GM18873 (cell line): Measurements from ENCODE around the gene STON2.
"Not testable (repeated sequence)": the region's sequence is repeated elsewhere in the genome, so short reads cannot be mapped to it uniquely, and the experiment has no call there.

Experiments
- ATAC-seq: cut with Tn5 transposase; IDR thresholded peaks from one replicate; pipeline ENCODE4 v1.9.1; 2021; ENCODE audit warnings: mild to moderate bottlenecking, moderate library complexity, moderate number of reproducible peaks; ENCODE audit not compliant: unreplicated experiment, low FRiP score

Gene STON2

GRCh38 chr14:81400202-81400678 lies at the start of gene STON2:
TSS of gene STON2 (minus strand) at chr14:81400324. CDS start at chr14:81398382, 1,942 bp downstream.
- no peak for ATAC-seq

GRCh38 chr14:81449576-81449975 lies 49.5 kb upstream of the STON2 start:
- no peak for ATAC-seq

- no peak for ATAC-seq
Measured at GRCh38 chr14:81449114-81449513, 49.0 kb upstream of the STON2 start.

- no peak for ATAC-seq
Measured at GRCh38 chr14:81447021-81447764, 47.1 kb upstream of the STON2 start.

GRCh38 chr14:81446279-81447007 lies 46.3 kb upstream of the STON2 start:
- ATAC-seq: no peak

- ATAC-seq: no peak
Measured at GRCh38 chr14:81441626-81442134, 41.6 kb upstream of the STON2 start.

- ATAC-seq: no peak
Measured at GRCh38 chr14:81440041-81440440, 39.9 kb upstream of the STON2 start.

- no peak for ATAC-seq
Measured at GRCh38 chr14:81437244-81437643, 37.1 kb upstream of the STON2 start.

- no peak for ATAC-seq
Measured at GRCh38 chr14:81436296-81437138, 36.4 kb upstream of the STON2 start.

GRCh38 chr14:81435391-81436295 lies 35.5 kb upstream of the STON2 start:
- no peak for ATAC-seq

GRCh38 chr14:81435048-81435390 lies 34.9 kb upstream of the STON2 start:
- no peak for ATAC-seq

GRCh38 chr14:81434230-81434629 lies 34.1 kb upstream of the STON2 start:
- ATAC-seq: no peak

- no peak for ATAC-seq
Measured at GRCh38 chr14:81433378-81433777, 33.3 kb upstream of the STON2 start.

GRCh38 chr14:81432219-81432661 lies 32.1 kb upstream of the STON2 start:
- ATAC-seq: no peak

GRCh38 chr14:81430235-81430634 lies 30.1 kb upstream of the STON2 start:
- no peak for ATAC-seq

GRCh38 chr14:81429749-81430148 lies 29.6 kb upstream of the STON2 start:
- not testable (repeated sequence) for ATAC-seq

- ATAC-seq: no peak
Measured at GRCh38 chr14:81429028-81429427, 28.9 kb upstream of the STON2 start.

- no peak for ATAC-seq
Measured at GRCh38 chr14:81427348-81428058, 27.4 kb upstream of the STON2 start.

GRCh38 chr14:81423504-81423903 lies 23.4 kb upstream of the STON2 start:
- ATAC-seq: no peak
